Effector memory CD4-positive, alpha-beta T cell (primary cell): ENCODE measurements around the gene PLOD1.

Experiments
- DNase-seq, 3 donors: peaks; one replicate each; pipeline ENCODE4 v3.0.0-alpha.2; 2020
- H3K27ac ChIP-seq: 2 replicates; pipeline ENCODE4 v1.7.0; 2013; ENCODE audit warnings: mild to moderate bottlenecking, low read length, moderate library complexity; ENCODE audit not compliant: insufficient read depth, poor library complexity, severe bottlenecking
- H3K27me3 ChIP-seq: replicated peaks from 2 replicates; pipeline ENCODE4 v1.7.0; 2013; ENCODE audit warnings: mild to moderate bottlenecking, low read length; ENCODE audit not compliant: insufficient read depth, control insufficient read depth, poor library complexity, severe bottlenecking
- H3K36me3 ChIP-seq: 2 replicates; pipeline ENCODE4 v1.7.0; 2013; ENCODE audit warnings: mild to moderate bottlenecking, low read length, moderate library complexity; ENCODE audit not compliant: control insufficient read depth, insufficient read depth
- H3K4me1 ChIP-seq: 2 replicates; pipeline ENCODE4 v1.7.0; 2013; ENCODE audit warnings: low read length, mild to moderate bottlenecking; ENCODE audit not compliant: control insufficient read depth, insufficient read depth, poor library complexity, severe bottlenecking
- H3K4me3 ChIP-seq: 2 replicates; pipeline ENCODE4 v1.7.0; 2013; ENCODE audit warnings: low read length, low read depth, mild to moderate bottlenecking; ENCODE audit not compliant: insufficient read depth, poor library complexity, severe bottlenecking
- H3K9me3 ChIP-seq: 2 replicates; pipeline ENCODE4 v1.7.0; 2013; ENCODE audit warnings: mild to moderate bottlenecking, low read length, moderate library complexity; ENCODE audit not compliant: control insufficient read depth

Gene PLOD1

GRCh38 chr1:11984576-11984975, 50.1 kb downstream of the PLOD1 start:
- Histone ChIP-seq H3K9me3 (no peaks in the 10 kb centered on the region), H3K4me3 (no peak overlapping the region), H3K27ac (no peak overlapping the region), H3K36me3 (peaks cover 45% of the 10 kb centered on the region), H3K4me1 (peaks cover 8% of the 10 kb centered on the region), H3K27me3 (no peaks in the 10 kb centered on the region)
- DNase-seq = no peak

GRCh38 chr1:11985171-11985570, 50.7 kb downstream of the PLOD1 start:
- peaks cover 8% of the 10 kb centered on the region for H3K4me1 ChIP-seq
- no peak overlapping the region for H3K4me3 ChIP-seq
- DNase-seq = no peak
- H3K27me3 ChIP-seq = no peaks in the 10 kb centered on the region
- no peak overlapping the region for H3K27ac ChIP-seq
- H3K9me3 ChIP-seq = no peaks in the 10 kb centered on the region
- peaks cover 51% of the 10 kb centered on the region for H3K36me3 ChIP-seq

GRCh38 chr1:11985851-11986250, 51.3 kb downstream of the PLOD1 start:
- Histone ChIP-seq H3K4me1 (peaks cover 4% of the 10 kb centered on the region), H3K36me3 (peaks cover 58% of the 10 kb centered on the region), H3K4me3 (no peak overlapping the region), H3K27ac (no peak overlapping the region), H3K27me3 (no peaks in the 10 kb centered on the region), H3K9me3 (no peaks in the 10 kb centered on the region)
- no peak for DNase-seq

GRCh38 chr1:11989669-11990068, 55.2 kb downstream of the PLOD1 start:
- H3K4me3 ChIP-seq = no peak overlapping the region
- no peak overlapping the region for H3K27ac ChIP-seq
- no peaks in the 10 kb centered on the region for H3K27me3 ChIP-seq
- no peak for DNase-seq
- peaks cover 60% of the 10 kb centered on the region for H3K36me3 ChIP-seq
- H3K9me3 ChIP-seq = no peaks in the 10 kb centered on the region
- H3K4me1 ChIP-seq = no peaks in the 10 kb centered on the region

GRCh38 chr1:11990303-11991032, 56.0 kb downstream of the PLOD1 start:
- Histone ChIP-seq H3K4me1 (no peaks in the 10 kb centered on the region), H3K27ac (no peak overlapping the region), H3K9me3 (no peaks in the 10 kb centered on the region), H3K4me3 (no peak overlapping the region), H3K36me3 (peaks cover 60% of the 10 kb centered on the region), H3K27me3 (no peaks in the 10 kb centered on the region)
- no peak for DNase-seq

- Histone ChIP-seq H3K4me3 (no peak overlapping the region), H3K27me3 (no peaks in the 10 kb centered on the region), H3K27ac (no peak overlapping the region), H3K9me3 (no peaks in the 10 kb centered on the region), H3K4me1 (no peaks in the 10 kb centered on the region), H3K36me3 (peaks cover 65% of the 10 kb centered on the region)
- no peak for DNase-seq
Observed at GRCh38 chr1:11991969-11992676, 57.6 kb downstream of the PLOD1 start.

GRCh38 chr1:11997081-11997850, 62.7 kb downstream of the PLOD1 start:
- H3K4me3 ChIP-seq = no peak overlapping the region
- peaks cover 62% of the 10 kb centered on the region for H3K36me3 ChIP-seq
- H3K27me3 ChIP-seq = no peaks in the 10 kb centered on the region
- no peaks in the 10 kb centered on the region for H3K9me3 ChIP-seq
- no peaks in the 10 kb centered on the region for H3K4me1 ChIP-seq
- no peak overlapping the region for H3K27ac ChIP-seq
- no peak for DNase-seq

GRCh38 chr1:11998636-11999035, 64.1 kb downstream of the PLOD1 start:
- Histone ChIP-seq H3K36me3 (peaks cover 59% of the 10 kb centered on the region), H3K4me3 (no peak overlapping the region), H3K27me3 (no peaks in the 10 kb centered on the region), H3K9me3 (no peaks in the 10 kb centered on the region), H3K4me1 (no peaks in the 10 kb centered on the region), H3K27ac (no peak overlapping the region)
- no peak for DNase-seq

GRCh38 chr1:11999236-11999635, 64.7 kb downstream of the PLOD1 start:
- H3K9me3 ChIP-seq = no peaks in the 10 kb centered on the region
- no peaks in the 10 kb centered on the region for H3K4me1 ChIP-seq
- H3K36me3 ChIP-seq = peaks cover 61% of the 10 kb centered on the region
- H3K27me3 ChIP-seq = no peaks in the 10 kb centered on the region
- H3K27ac ChIP-seq = no peak overlapping the region
- no peak overlapping the region for H3K4me3 ChIP-seq
- no peak for DNase-seq
